ENCODE measurements around the gene MRPS16.
"Not testable (repeated sequence)": the region's sequence is repeated elsewhere in the genome, so short reads cannot be mapped to it uniquely, and the experiment has no call there.

The MRPS16 gene

DNA sequence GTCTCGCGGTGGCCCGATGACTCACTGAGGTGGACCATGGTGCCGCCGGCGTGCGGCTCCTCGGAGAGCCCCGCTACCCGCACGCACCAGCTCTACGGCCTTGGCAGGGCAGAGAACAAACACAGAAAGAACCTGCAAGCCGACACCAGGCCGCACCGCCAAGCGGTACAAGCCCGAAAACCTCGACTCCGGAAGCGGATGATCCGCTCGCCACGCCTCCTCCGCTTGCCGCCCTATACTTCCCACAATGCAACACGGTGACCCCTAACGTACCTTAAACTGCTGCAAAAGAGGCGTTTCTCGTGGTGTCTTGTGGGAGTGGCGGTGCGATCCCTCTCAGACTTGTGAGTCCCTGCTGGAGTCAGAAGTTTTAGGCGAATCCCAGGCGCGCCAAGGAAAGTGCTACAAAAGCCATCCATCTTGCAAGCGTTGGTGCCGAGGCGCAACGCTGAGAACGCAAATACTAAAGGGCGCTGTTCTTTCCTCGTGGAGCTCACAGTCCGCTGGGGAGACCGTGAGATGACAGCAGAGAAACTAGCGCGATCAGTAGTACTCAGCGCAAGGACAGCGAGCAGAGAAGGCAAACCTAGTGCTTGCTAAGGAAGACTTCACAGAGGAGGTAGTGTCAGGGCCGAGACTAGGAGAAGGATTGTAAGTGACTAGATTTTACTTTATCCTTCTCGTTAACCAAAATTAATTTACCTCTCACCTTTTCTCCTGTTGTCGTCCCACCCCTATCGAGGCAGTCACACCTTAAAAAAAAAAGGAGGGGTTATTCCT lies at the start of gene MRPS16:
TSS of gene MRPS16 (minus strand) at position 200 of the 780 bp plus-strand sequence. CDS start at position 38, 162 bp downstream.
- H3K4me3 Mint-ChIP-seq = peak within 1 kb of the TSS; percentile 97
- DNase-seq (ENCODE audit: low spot score in 2 of 2) = peak; percentile 88 to 91
- no peaks in the 10 kb centered on the region for H3K9me3 Mint-ChIP-seq
- peak within 1 kb of the TSS; percentile 95 for H3K27ac Mint-ChIP-seq (ENCODE audit: low read depth)
- ATAC-seq (replicated peaks; ENCODE audit: extremely low read depth, poor library complexity, severe bottlenecking) = peak; percentile 90
- H3K4me1 Mint-ChIP-seq = peaks cover 20% of the 10 kb centered on the region
- no peaks in the 10 kb centered on the region for H3K27me3 Mint-ChIP-seq
- H3K36me3 Mint-ChIP-seq (ENCODE audit: insufficient read depth) = peaks cover 17% of the 10 kb centered on the region

DNA sequence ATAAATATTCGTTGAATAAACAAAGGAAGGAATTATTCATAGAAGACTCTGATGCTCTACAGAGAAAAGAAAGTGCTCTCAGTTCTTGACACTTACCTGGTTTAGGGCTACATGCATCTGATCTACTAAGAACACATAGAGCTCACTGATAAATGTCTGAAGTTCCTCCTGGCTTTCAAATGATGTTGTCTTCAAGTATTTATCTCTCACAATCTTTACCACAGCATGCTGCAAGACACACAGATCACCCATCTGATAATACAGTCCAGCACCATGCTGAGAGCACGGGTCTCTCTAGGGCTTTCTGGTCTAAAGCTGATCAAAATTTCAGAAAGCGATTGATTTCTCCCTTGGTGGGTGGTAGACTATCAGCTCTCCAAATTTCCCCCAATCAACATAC lies 44.5 kb upstream of the MRPS16 start:
- Mint-ChIP-seq H3K27ac (ENCODE audit: low read depth) (no peak overlapping the region), H3K36me3 (ENCODE audit: insufficient read depth) (no peaks in the 10 kb centered on the region), H3K9me3 (no peaks in the 10 kb centered on the region), H3K27me3 (no peaks in the 10 kb centered on the region), H3K4me3 (no peak overlapping the region), H3K4me1 (no peaks in the 10 kb centered on the region)
- DNase-seq (ENCODE audit: low spot score in 2 of 2) = no peak
- ATAC-seq (replicated peaks; ENCODE audit: extremely low read depth, poor library complexity, severe bottlenecking) = peak; percentile 24

DNA sequence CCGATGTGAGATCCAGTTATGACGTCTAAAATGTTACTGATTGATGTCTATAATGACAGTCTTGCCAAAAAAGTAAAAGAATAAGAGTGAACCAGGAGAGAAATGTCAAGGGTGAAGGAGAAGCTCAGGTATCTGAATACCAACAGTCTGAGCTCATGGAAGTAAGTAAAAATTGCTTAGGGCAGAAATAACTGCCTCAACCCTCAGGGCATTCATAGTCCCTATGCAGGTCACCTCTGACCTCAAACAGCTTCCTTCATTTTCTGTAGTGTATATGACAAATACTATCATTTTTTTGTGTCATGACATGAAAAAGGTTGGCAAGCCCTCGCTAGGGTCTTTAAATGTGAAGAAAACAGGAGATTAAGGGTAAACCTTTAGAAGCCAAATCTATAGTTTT lies 41.0 kb upstream of the MRPS16 start:
- no peaks in the 10 kb centered on the region for H3K36me3 Mint-ChIP-seq (ENCODE audit: insufficient read depth)
- ATAC-seq (replicated peaks; ENCODE audit: extremely low read depth, poor library complexity, severe bottlenecking) (no peak), DNase-seq (ENCODE audit: low spot score in 2 of 2) (no peak)
- no peak overlapping the region for H3K4me3 Mint-ChIP-seq
- H3K9me3 Mint-ChIP-seq = no peaks in the 10 kb centered on the region
- no peaks in the 10 kb centered on the region for H3K27me3 Mint-ChIP-seq
- no peaks in the 10 kb centered on the region for H3K4me1 Mint-ChIP-seq
- H3K27ac Mint-ChIP-seq (ENCODE audit: low read depth) = no peak overlapping the region

DNA sequence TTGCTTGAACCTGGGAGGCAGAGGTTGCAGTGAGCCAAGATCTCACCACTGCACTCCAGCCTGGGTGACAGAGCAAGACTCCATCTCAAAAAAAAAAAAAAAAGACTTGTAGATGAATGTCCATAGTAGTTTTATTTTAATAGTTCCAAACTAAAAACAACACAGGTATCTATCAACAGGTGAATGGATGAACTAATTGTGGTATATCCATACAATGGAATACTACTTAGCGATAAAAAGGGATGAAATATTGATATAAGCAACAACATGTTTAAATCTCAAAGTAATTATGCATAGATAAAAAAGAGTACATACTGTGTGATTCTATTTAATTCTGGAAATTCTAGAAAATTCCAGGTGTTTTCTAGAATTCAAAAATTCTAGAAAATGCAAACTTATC lies 37.5 kb upstream of the MRPS16 start:
- H3K27me3 Mint-ChIP-seq = no peaks in the 10 kb centered on the region
- H3K9me3 Mint-ChIP-seq = no peaks in the 10 kb centered on the region
- no peaks in the 10 kb centered on the region for H3K36me3 Mint-ChIP-seq (ENCODE audit: insufficient read depth)
- DNase-seq (ENCODE audit: low spot score in 2 of 2) (no peak), ATAC-seq (replicated peaks; ENCODE audit: extremely low read depth, poor library complexity, severe bottlenecking) (no peak)
- H3K27ac Mint-ChIP-seq (ENCODE audit: low read depth) = no peak overlapping the region
- no peak overlapping the region for H3K4me3 Mint-ChIP-seq
- H3K4me1 Mint-ChIP-seq = no peaks in the 10 kb centered on the region

DNA sequence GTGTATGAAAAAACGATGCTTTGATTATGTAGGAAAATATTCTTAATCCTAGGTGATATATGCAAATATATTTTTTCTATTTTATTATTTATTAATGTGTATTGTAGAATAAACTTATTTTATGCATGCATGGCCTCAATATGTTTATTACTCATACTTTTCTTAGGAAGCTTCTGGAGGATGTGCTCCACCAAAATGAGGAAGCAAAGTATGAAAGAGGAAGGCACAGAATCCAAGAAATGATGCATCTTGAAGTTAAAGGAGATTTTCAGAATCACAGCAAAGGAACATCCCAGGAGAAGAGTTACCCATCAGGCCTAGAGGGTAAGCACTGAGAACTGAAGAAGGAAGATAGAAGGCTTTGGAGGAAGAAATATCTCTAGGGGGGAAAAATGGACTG lies 35.0 kb upstream of the MRPS16 start:
- H3K4me3 Mint-ChIP-seq = no peak overlapping the region
- ATAC-seq (replicated peaks; ENCODE audit: extremely low read depth, poor library complexity, severe bottlenecking) (no peak), DNase-seq (ENCODE audit: low spot score in 2 of 2) (no peak)
- H3K36me3 Mint-ChIP-seq (ENCODE audit: insufficient read depth) = no peaks in the 10 kb centered on the region
- no peaks in the 10 kb centered on the region for H3K9me3 Mint-ChIP-seq
- H3K27ac Mint-ChIP-seq (ENCODE audit: low read depth) = no peak overlapping the region
- no peaks in the 10 kb centered on the region for H3K4me1 Mint-ChIP-seq
- H3K27me3 Mint-ChIP-seq = no peaks in the 10 kb centered on the region

DNA sequence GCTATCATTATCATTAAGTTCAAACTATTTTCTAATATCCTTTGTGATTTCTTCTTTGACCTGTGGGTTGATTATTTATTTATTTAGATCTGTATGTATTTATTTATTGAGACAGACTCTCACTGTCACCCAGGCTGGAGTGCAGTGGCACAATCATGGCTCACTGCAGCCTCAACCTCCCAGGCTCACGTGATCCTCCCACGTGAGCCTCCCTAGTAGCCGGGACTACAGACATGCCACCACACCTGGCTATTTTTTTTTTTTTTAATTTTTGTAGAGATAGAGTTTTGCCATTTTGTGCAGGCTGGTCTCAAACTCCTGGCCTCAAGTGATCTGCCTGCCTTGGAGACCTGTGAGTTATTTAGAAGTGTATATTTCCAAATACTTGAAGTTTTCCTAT lies 28.7 kb upstream of the MRPS16 start:
- H3K27me3 Mint-ChIP-seq = no peaks in the 10 kb centered on the region
- no peak overlapping the region for H3K4me3 Mint-ChIP-seq
- no peak overlapping the region for H3K27ac Mint-ChIP-seq (ENCODE audit: low read depth)
- no peaks in the 10 kb centered on the region for H3K36me3 Mint-ChIP-seq (ENCODE audit: insufficient read depth)
- no peak for DNase-seq (ENCODE audit: low spot score in 2 of 2)
- H3K4me1 Mint-ChIP-seq = no peaks in the 10 kb centered on the region
- H3K9me3 Mint-ChIP-seq = no peaks in the 10 kb centered on the region
- no peak for ATAC-seq (replicated peaks; ENCODE audit: extremely low read depth, poor library complexity, severe bottlenecking)

DNA sequence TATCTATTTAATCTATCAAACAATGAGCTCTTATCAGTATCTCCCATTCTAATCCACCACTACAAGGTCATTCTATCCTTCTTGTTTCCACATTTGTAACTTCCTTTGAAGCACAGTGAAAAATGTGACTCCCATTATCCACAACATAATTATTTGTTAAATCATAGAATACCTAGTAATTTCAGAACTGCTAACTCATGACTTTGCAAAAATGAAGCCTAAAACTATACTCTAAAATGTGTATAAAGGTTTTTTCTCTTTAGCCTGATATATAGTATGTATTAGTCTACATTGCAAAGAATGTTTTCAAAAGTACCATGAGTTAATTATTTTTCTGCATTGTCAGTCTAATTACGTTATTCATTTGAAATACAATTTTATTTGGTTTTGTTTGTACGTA lies 12.0 kb upstream of the MRPS16 start:
- Mint-ChIP-seq H3K4me3 (no peak overlapping the region), H3K27ac (ENCODE audit: low read depth) (no peak overlapping the region), H3K9me3 (no peaks in the 10 kb centered on the region), H3K27me3 (no peaks in the 10 kb centered on the region), H3K36me3 (ENCODE audit: insufficient read depth) (no peaks in the 10 kb centered on the region), H3K4me1 (no peaks in the 10 kb centered on the region)
- ATAC-seq (replicated peaks; ENCODE audit: extremely low read depth, poor library complexity, severe bottlenecking) (no peak), DNase-seq (ENCODE audit: low spot score in 2 of 2) (no peak)

DNA sequence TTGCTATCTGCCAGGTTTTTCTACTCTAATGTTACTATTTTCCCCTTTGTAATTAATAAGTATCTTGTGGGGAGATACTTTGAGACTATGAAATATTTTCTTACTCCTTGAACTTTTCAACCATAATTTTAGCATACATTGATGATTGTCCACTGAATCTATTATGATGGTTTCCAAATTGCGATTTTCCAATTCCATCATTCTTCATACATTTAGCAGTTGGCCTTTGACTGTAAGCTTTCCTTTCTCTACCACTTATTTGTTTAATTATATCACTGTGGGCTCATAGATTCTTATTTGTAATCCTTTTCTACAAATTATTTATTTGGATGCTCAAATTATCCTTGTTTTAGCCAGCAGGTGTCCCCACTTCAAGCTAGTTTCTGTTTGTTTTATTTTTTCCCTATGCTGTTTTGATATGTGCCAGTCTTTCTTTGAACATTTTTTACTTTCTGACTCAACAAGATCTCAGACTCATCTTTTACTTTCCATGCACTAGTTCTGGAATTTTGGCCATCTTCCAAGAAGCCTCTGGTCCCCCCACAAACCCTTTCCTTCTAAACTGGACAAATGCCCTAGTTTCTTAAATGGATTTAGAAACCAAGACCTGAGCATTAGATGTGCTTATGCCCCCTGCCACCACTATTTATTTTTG lies 11.4 kb upstream of the MRPS16 start:
- Mint-ChIP-seq H3K4me3 (no peak overlapping the region), H3K36me3 (ENCODE audit: insufficient read depth) (no peaks in the 10 kb centered on the region), H3K27me3 (no peaks in the 10 kb centered on the region), H3K9me3 (no peaks in the 10 kb centered on the region), H3K4me1 (no peaks in the 10 kb centered on the region), H3K27ac (ENCODE audit: low read depth) (no peak overlapping the region)
- ATAC-seq (replicated peaks; ENCODE audit: extremely low read depth, poor library complexity, severe bottlenecking) = no peak
- no peak for DNase-seq (ENCODE audit: low spot score in 2 of 2)

DNA sequence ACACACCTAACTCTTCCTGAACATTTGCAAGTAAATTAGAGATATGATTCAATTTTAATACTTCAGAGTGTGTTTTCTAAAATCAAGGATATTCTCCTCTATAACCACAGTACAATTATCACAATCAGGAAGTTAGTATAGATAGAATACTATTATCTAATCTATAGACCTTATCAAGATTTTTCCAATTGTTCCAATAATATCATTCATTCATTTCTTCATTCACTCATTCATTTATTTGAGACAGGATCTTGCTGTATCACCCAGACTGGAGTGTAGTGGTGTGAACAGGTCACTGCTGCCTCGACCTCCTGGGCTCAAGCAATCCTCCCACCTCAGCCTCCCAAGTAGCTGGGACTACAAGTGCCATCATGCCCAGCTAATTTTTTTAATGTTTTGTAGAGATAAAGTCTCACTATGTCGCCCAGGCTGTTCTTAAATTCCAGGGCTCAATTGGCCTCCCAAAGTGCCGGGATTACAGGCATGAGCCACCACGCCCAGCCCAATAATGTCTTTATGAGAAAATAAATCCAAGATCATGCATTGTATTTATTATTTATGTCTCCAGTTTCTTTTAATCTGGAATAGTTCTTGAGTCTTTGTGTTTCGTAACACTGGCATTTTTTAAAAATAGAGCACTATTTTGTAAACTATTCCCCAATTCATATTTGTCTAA lies 10.6 kb upstream of the MRPS16 start:
- H3K36me3 Mint-ChIP-seq (ENCODE audit: insufficient read depth) = no peaks in the 10 kb centered on the region
- DNase-seq (ENCODE audit: low spot score in 2 of 2) = no peak

DNA sequence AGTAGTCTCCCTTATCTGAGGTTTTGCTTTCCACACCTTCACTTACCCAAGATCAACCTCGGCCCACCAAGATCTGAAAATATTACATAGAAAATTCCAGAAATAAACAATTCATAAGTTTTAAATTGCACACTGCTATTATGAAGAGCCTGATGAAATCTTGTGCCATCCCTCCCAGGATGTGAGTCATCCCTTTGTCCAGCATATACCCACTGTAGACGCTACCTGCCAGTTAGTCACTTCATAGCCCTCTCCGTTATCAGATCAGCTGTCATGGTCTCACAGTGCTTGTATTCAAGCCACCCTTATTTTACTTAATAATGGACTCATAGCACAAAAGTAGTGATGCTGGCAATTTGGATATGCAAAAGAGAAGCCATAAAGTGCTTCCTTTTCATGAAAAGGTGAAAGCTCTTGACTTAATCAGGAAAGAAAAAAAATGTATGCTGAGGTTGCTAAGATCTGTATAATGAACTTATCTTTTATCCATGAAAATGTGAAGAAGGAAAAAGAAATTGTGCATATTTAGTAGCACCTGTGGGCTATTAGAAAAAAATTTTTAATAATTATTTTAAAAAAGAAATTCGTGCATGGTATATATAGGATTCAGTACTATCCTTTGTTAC lies 9.8 kb upstream of the MRPS16 start:
- H3K27ac Mint-ChIP-seq (ENCODE audit: low read depth) = no peak overlapping the region
- no peaks in the 10 kb centered on the region for H3K27me3 Mint-ChIP-seq
- H3K9me3 Mint-ChIP-seq = no peaks in the 10 kb centered on the region
- ATAC-seq (replicated peaks; ENCODE audit: extremely low read depth, poor library complexity, severe bottlenecking) (no peak), DNase-seq (ENCODE audit: low spot score in 2 of 2) (no peak)
- H3K36me3 Mint-ChIP-seq (ENCODE audit: insufficient read depth) = no peaks in the 10 kb centered on the region
- H3K4me1 Mint-ChIP-seq = no peaks in the 10 kb centered on the region
- no peak overlapping the region for H3K4me3 Mint-ChIP-seq

More for the DNA sequence above, 10.6 kb upstream of the MRPS16 start:
- no peaks in the 10 kb centered on the region for H3K4me1 Mint-ChIP-seq
- H3K27ac Mint-ChIP-seq (ENCODE audit: low read depth) = no peak overlapping the region
- no peak overlapping the region for H3K4me3 Mint-ChIP-seq
- H3K27me3 Mint-ChIP-seq = no peaks in the 10 kb centered on the region
- H3K9me3 Mint-ChIP-seq = no peaks in the 10 kb centered on the region
- no peak for ATAC-seq (replicated peaks; ENCODE audit: extremely low read depth, poor library complexity, severe bottlenecking)

DNA sequence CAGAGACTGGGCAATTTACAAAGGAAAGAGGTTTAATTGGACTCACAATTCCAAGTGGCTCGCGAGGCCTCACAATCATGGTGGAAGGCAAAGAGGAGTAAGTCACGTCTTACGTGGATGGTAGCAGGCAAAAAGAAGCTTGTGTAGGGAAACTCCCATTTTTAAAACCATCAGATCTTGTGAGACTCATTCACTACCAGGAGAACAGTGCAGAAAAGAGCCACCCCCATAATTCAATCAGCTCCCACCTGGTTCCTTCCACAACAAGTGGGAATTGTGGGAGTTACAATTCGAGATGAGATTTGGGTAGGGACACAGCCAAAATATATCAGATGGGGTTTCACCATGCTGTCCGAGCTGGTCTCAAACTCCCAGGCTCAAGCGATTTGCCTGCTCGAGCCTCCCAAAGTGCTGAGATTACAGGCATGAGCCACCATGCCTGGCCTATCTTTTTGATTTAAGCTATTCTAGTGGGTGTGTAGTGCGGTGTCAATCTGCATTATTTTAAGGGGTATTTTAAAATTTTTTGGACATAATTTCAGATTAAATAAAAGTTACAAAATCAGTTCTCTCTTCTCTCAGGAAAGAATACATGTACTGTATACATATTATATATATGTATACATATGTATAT lies 9.0 kb upstream of the MRPS16 start:
- no peaks in the 10 kb centered on the region for H3K27me3 Mint-ChIP-seq
- DNase-seq (ENCODE audit: low spot score in 2 of 2) (no peak), ATAC-seq (replicated peaks; ENCODE audit: extremely low read depth, poor library complexity, severe bottlenecking) (no peak)
- no peaks in the 10 kb centered on the region for H3K9me3 Mint-ChIP-seq
- H3K36me3 Mint-ChIP-seq (ENCODE audit: insufficient read depth) = no peaks in the 10 kb centered on the region
- H3K4me1 Mint-ChIP-seq = no peaks in the 10 kb centered on the region
- no peak overlapping the region for H3K27ac Mint-ChIP-seq (ENCODE audit: low read depth)
- no peak overlapping the region for H3K4me3 Mint-ChIP-seq

DNA sequence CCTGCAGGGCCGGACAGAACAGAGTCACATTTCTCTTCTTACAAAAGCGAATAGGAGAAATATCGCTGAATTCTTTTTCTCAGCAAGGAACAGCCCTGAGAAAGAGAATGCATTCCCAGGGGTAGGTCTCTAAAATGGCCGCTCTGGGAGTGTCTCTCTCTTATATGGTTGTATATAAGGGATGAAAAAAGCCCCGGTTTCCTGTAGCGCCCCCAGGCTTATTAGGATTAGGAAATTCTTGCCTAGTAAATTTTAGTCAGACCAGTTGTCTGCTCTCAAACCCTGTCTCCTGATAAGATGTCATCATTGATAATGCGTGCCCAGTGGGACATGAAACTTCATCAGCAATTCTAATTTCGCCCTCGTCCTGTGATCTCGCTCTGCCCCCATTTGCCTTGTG lies 6.2 kb upstream of the MRPS16 start:
- DNase-seq (ENCODE audit: low spot score in 2 of 2); H3K36me3 Mint-ChIP-seq (ENCODE audit: insufficient read depth); H3K4me3 Mint-ChIP-seq; H3K4me1 Mint-ChIP-seq; ATAC-seq (replicated peaks; ENCODE audit: extremely low read depth, poor library complexity, severe bottlenecking); H3K9me3 Mint-ChIP-seq; H3K27ac Mint-ChIP-seq (ENCODE audit: low read depth); H3K27me3 Mint-ChIP-seq: not testable (repeated sequence)

Data from central memory CD8-positive, alpha-beta T cell (primary cell).